Measurements from ENCODE around the gene ASB6. TPM values are rescaled to one million over a fixed set of nuclear protein-coding genes. Genes with fewer than 3 reads are reported as not detected.

The ASB6 gene
- total and polyA plus RNA-seq, 2 experiments from 2014 or later: 8.8 to 19.8 TPM

- Mint-ChIP-seq H3K4me3 (no peak overlapping the region), H3K4me1 (peaks cover 22% of the 10 kb centered on the region), H3K9me3 (no peaks in the 10 kb centered on the region), H3K27me3 (ENCODE audit: insufficient read depth, low read depth, poor library complexity) (peaks cover 16% of the 10 kb centered on the region), H3K27ac (no peak overlapping the region), H3K36me3 (ENCODE audit: low read depth) (no peaks in the 10 kb centered on the region)
- no peaks in the 10 kb centered on the region for H3K27me3 ChIP-seq (ENCODE audit: insufficient read depth)
- H3K4me1 ChIP-seq (ENCODE audit: insufficient read depth): peaks cover 9% of the 10 kb centered on the region; the same call in 1 of the 2 replicates
- no peaks in the 10 kb centered on the region for H3K9me2 ChIP-seq (ENCODE audit: insufficient read depth)
- TF ChIP-seq ZNF331 (CRISPR knock-in tag; IDR thresholded peaks at IDR 0.05; ENCODE audit: low read depth) (no peak), ETS1 (IDR thresholded peaks at IDR 0.05) (no peak), CTCF (conservative IDR thresholded peaks at IDR 0.05; ENCODE audit: low read depth in 2 of 2) (no peak), POLR2AphosphoS5 (IDR thresholded peaks at IDR 0.05; ENCODE audit: low read depth) (no peak), REST (IDR thresholded peaks at IDR 0.05; ENCODE audit: unreplicated experiment) (no peak), ZNF462 (CRISPR knock-in tag; IDR thresholded peaks at IDR 0.05) (no peak), JUNB (IDR thresholded peaks at IDR 0.05; ENCODE audit: unreplicated experiment) (no peak), CREB1 (CRISPR knock-in tag; IDR thresholded peaks at IDR 0.05; ENCODE audit: low read depth) (no peak)
- no peak overlapping the region for H3K4me3 ChIP-seq
- H4K20me1 ChIP-seq (replicated peaks; ENCODE audit: insufficient read depth): no peaks in the 10 kb centered on the region
- H3K4me2 ChIP-seq: no peak overlapping the region
- no peak overlapping the region for H3K27ac ChIP-seq (ENCODE audit: low read depth)
- DNase-seq (ENCODE audit: low spot score): no peak
- no peaks in the 10 kb centered on the region for H3F3A ChIP-seq (replicated peaks; ENCODE audit: low read depth)
- no peak overlapping the region for H2AFZ ChIP-seq
- no peak for ATAC-seq
- H3K36me3 ChIP-seq (ENCODE audit: insufficient read depth): no peaks in the 10 kb centered on the region
- H3K79me2 ChIP-seq (replicated peaks; ENCODE audit: insufficient read depth): no peaks in the 10 kb centered on the region
These were observed 30.8 kb upstream of the ASB6 start for GRCh38 chr9:129672702-129673101.
